ENCODE results near the gene ARPP21.

GRCh38 chr3:35789042-35789831 is 149.9 kb downstream of the ARPP21 start:
- TF ChIP-seq FOXJ3 (CRISPR knock-in tag; IDR thresholded peaks at IDR 0.05; ENCODE audit: borderline replicate concordance) (no peak), CTCF (IDR thresholded peaks at IDR 0.05) (no peak), NFYB (CRISPR knock-in tag; conservative IDR thresholded peaks at IDR 0.05; ENCODE audit: low read depth) (no peak), HMGA2 (CRISPR knock-in tag; IDR thresholded peaks at IDR 0.05) (no peak), CREM (CRISPR knock-in tag; IDR thresholded peaks at IDR 0.05) (no peak), ZNF232 (CRISPR knock-in tag; IDR thresholded peaks at IDR 0.05) (no peak), ELF4 (CRISPR knock-in tag; IDR thresholded peaks at IDR 0.05; ENCODE audit: low read depth) (no peak), E2F5 (CRISPR knock-in tag; IDR thresholded peaks at IDR 0.05) (no peak), ATF2 (CRISPR knock-in tag; IDR thresholded peaks at IDR 0.05; ENCODE audit: borderline replicate concordance, low read depth) (no peak), PRDM15 (CRISPR knock-in tag; IDR thresholded peaks at IDR 0.05) (no peak), SOX15 (CRISPR knock-in tag; IDR thresholded peaks at IDR 0.05) (no peak), ETV6 (CRISPR knock-in tag; IDR thresholded peaks at IDR 0.05) (no peak), ZNF425 (CRISPR knock-in tag; conservative IDR thresholded peaks at IDR 0.05) (no peak), ZNF219 (CRISPR knock-in tag; IDR thresholded peaks at IDR 0.05; ENCODE audit: borderline replicate concordance) (no peak)

Measured in WTC11 (cell line).